Measurements from ENCODE around the gene GAB4.

- no peak for TF ChIP-seq CTCF (IDR thresholded peaks at IDR 0.05 in 4 of 5, conservative IDR thresholded peaks at IDR 0.05 in 1 of 5)
- no peak for TF ChIP-seq POLR2A (IDR thresholded peaks at IDR 0.05)
Observed at GRCh38 chr22:16966251-16966650, 41.8 kb downstream of the GAB4 start.
